ENCODE results near the gene ENPP3. TPM values are rescaled to one million over a fixed set of nuclear protein-coding genes. Genes with fewer than 3 reads are reported as not detected.

The ENPP3 gene
- total RNA-seq, 1 donor from 2014 or later, result 0.82 TPM

DNA sequence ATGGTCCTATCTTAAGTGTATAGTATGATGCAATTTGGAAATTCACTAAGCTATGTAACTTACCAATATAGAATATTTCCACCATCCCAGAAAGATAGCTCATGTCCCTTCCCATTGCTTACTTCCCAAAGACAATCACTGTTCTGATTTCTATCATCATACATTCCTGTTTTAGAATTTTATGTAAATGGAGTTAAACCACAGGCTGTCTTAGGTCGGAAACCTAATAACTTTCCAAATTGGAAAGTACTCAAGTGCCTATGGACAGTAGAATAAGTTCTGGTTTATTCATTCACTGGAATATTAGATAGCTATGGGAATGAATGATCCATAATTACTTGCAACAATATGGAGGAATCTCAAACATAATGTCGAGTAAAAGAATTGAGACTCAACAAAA is 20.1 kb downstream of the ENPP3 start:
- peaks cover 3% of the 10 kb centered on the region for H3K27me3 Mint-ChIP-seq
- H3K4me3 Mint-ChIP-seq, result no peak overlapping the region
- peaks cover 4% of the 10 kb centered on the region for H3K4me1 Mint-ChIP-seq (ENCODE audit: unreplicated experiment)
- no peak for TF ChIP-seq CTCF (conservative IDR thresholded peaks at IDR 0.05)
- H3K27ac Mint-ChIP-seq, result no peak overlapping the region
- no peaks in the 10 kb centered on the region for H3K9me3 Mint-ChIP-seq
- no peak for DNase-seq (ENCODE audit: extremely low spot score, unreplicated experiment)
- H3K36me3 Mint-ChIP-seq, result no peaks in the 10 kb centered on the region

DNA sequence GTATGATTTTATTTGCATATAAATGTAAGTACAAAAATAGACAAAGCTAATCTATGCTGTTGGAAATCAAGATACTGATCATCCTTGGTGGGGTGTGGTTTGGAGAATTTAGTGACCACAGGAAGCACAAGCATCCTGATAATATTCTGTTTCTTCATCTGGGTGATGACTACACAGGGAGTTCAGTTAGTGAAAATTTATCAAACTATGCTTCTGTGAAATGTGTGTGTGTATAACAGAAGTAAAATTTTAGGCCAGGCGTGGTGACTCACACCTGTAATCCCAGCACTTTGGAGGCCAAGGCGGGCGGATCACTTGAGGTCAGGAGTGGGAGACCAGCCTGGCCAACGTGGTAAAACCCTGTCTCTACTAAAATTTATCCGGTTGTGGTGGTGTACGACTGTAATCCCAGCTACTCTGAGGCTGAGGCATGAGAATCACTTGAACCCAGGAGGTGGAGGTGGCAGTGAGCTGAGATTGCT is 20.6 kb downstream of the ENPP3 start:
- no peak overlapping the region for H3K4me3 Mint-ChIP-seq
- H3K9me3 Mint-ChIP-seq, result no peaks in the 10 kb centered on the region
- H3K4me1 Mint-ChIP-seq (ENCODE audit: unreplicated experiment), result peaks cover 1% of the 10 kb centered on the region
- no peak for TF ChIP-seq CTCF (conservative IDR thresholded peaks at IDR 0.05)
- H3K27ac Mint-ChIP-seq, result no peak overlapping the region
- peaks cover 3% of the 10 kb centered on the region for H3K27me3 Mint-ChIP-seq
- DNase-seq (ENCODE audit: extremely low spot score, unreplicated experiment), result no peak
- no peaks in the 10 kb centered on the region for H3K36me3 Mint-ChIP-seq

DNA sequence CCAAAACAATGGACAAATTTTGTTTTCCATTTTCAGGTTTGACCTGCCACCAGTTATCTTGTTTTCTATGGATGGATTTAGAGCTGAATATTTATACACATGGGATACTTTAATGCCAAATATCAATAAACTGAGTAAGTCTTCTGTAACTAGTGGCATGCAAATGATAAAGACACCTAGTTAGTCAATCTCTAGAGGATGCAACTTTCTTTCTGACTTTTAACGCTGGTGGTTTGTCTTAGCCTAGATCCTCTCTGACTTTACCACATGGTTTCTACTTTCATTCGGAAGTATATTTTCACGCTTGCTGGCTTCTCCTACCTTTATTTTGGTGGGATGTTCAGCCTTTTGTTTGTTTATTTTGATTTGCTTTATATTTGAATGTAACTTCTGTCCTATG is 21.2 kb downstream of the ENPP3 start:
- no peak overlapping the region for H3K27ac Mint-ChIP-seq
- no peaks in the 10 kb centered on the region for H3K36me3 Mint-ChIP-seq
- no peaks in the 10 kb centered on the region for H3K4me1 Mint-ChIP-seq (ENCODE audit: unreplicated experiment)
- TF ChIP-seq CTCF (conservative IDR thresholded peaks at IDR 0.05), result no peak
- H3K9me3 Mint-ChIP-seq, result no peaks in the 10 kb centered on the region
- no peak overlapping the region for H3K4me3 Mint-ChIP-seq
- DNase-seq (ENCODE audit: extremely low spot score, unreplicated experiment), result no peak
- peaks cover 3% of the 10 kb centered on the region for H3K27me3 Mint-ChIP-seq

- Mint-ChIP-seq H3K27ac (no peak overlapping the region), H3K4me1 (ENCODE audit: unreplicated experiment) (no peaks in the 10 kb centered on the region), H3K9me3 (no peaks in the 10 kb centered on the region), H3K4me3 (no peak overlapping the region), H3K27me3 (peaks cover 3% of the 10 kb centered on the region), H3K36me3 (no peaks in the 10 kb centered on the region)
- DNase-seq (ENCODE audit: extremely low spot score, unreplicated experiment), result no peak
- no peak for TF ChIP-seq CTCF (conservative IDR thresholded peaks at IDR 0.05)
These were observed 23.1 kb downstream of the ENPP3 start for GRCh38 chr6:131660195-131660594.

DNA sequence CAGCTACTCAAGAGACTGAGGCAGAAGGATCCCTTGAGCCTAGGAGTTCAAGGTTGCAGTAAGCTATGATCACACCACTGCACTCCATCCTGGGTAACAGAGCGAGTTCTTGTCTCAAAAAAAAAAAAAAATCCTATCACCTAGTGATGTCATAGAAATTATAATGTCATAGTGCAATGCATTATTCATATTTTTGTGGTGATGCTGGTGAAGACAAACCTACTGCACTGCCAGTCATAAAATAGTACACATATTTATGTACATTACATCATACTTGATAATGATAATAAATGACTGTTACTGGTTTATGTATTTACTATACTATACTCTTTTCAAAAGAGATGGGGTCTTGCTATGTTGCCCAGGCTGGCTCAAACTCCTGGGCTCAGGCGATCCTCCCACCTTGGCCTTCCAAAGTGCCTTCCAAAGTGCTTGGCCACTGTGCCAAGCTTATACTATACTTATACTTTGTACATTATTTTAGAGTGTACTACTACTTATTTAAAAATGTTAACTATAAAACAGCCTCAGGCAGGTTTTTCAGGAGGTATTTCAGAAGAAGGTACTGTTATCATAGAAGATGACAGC is 26.6 kb downstream of the ENPP3 start:
- no peak for DNase-seq (ENCODE audit: extremely low spot score, unreplicated experiment)
- no peaks in the 10 kb centered on the region for H3K4me1 Mint-ChIP-seq (ENCODE audit: unreplicated experiment)
- H3K9me3 Mint-ChIP-seq, result no peaks in the 10 kb centered on the region
- H3K36me3 Mint-ChIP-seq, result no peaks in the 10 kb centered on the region
- no peaks in the 10 kb centered on the region for H3K27me3 Mint-ChIP-seq
- H3K27ac Mint-ChIP-seq, result no peak overlapping the region
- TF ChIP-seq CTCF (conservative IDR thresholded peaks at IDR 0.05), result no peak
- H3K4me3 Mint-ChIP-seq, result no peak overlapping the region

DNA sequence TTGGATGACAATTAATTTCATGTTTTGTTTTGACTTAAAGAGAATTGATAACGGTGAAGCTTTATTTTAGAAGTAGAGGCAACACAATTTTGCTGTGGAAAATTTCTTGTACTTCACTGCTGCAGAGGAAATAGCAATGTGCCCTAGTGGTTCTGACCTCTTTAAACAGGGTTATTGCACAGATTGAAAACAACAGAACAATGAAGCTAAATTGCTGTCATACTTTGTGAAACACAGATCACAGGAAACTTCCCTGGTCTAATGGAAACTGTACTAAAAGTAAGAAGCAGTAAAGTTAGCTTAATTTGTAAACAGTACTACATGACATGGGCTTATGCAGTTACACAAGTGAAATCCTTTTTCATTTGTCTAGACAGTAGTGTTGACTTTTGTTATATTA is 32.8 kb downstream of the ENPP3 start:
- H3K36me3 Mint-ChIP-seq, result no peaks in the 10 kb centered on the region
- no peaks in the 10 kb centered on the region for H3K27me3 Mint-ChIP-seq
- no peak for DNase-seq (ENCODE audit: extremely low spot score, unreplicated experiment)
- no peaks in the 10 kb centered on the region for H3K4me1 Mint-ChIP-seq (ENCODE audit: unreplicated experiment)
- TF ChIP-seq CTCF (conservative IDR thresholded peaks at IDR 0.05), result no peak
- no peak overlapping the region for H3K27ac Mint-ChIP-seq
- no peak overlapping the region for H3K4me3 Mint-ChIP-seq
- H3K9me3 Mint-ChIP-seq, result no peaks in the 10 kb centered on the region
